HEK293 (cell line): ENCODE results near the gene LTV1.

Experiments used
- CTCF ChIA-PET: fragments of 350-600 bp; formaldehyde crosslinking; extraction: SDS; loops from one replicate; lab custom pipeline; 2021; ENCODE audit warnings: antibody characterized with exemption; lab: Yijun Ruan, JAX
- POLR2A ChIA-PET: fragments of 300-600 bp; formaldehyde crosslinking; extraction: SDS; loops from one replicate; lab custom pipeline; 2020; ENCODE audit warnings: antibody characterized with exemption, inconsistent platforms; lab: Yijun Ruan, JAX
- H3K27ac ChIP-seq: fragments of 200-500 bp; sonication (Bioruptor generic); 2 replicates; pipeline ENCODE4 v1.5.1; 2014; ENCODE audit warnings: low read depth, low read length, control low read depth, inconsistent platforms; ENCODE audit errors: extremely low read depth
- H3K36me3 ChIP-seq, 2 experiments: fragments of 200-500 bp in 1 of 2; sonication (Bioruptor generic) in 1 of 2; 1 replicate in 1 of 2; 2 replicates in 1 of 2; pipeline ENCODE4 v1.5.1; 2014 to 2017; ENCODE audit warnings: inconsistent platforms in 2 of 2, low read length in 2 of 2; ENCODE audit not compliant: control insufficient read depth in 2 of 2, insufficient read depth in 1 of 2
- H3K4me1 ChIP-seq: fragments of 200-500 bp; sonication (Bioruptor generic); 2 replicates; pipeline ENCODE4 v1.5.1; 2014; ENCODE audit warnings: mild to moderate bottlenecking, low read length, inconsistent platforms; ENCODE audit not compliant: control insufficient read depth, insufficient read depth
- H3K4me3 ChIP-seq: 2 replicates; pipeline ENCODE4 v1.5.1; 2011; ENCODE audit warnings: low read depth, mild to moderate bottlenecking, control low read depth, low read length, moderate library complexity
- H3K9me3 ChIP-seq: fragments of 200-500 bp; sonication (Bioruptor generic); 2 replicates; pipeline ENCODE4 v1.5.1; 2014; ENCODE audit warnings: low read depth, low read length, inconsistent platforms; ENCODE audit not compliant: control insufficient read depth, insufficient read depth
- BCL11B ChIP-seq: fragments of 450-650 bp; formaldehyde crosslinking; IDR thresholded peaks from 2 replicates; pipeline ENCODE4 v1.5.1; 2016; ENCODE audit warnings: low read depth, missing biosample characterization, missing genetic modification characterization
- GFI1B ChIP-seq: fragments of 450-650 bp; formaldehyde crosslinking; IDR thresholded peaks from 2 replicates; pipeline ENCODE4 v1.5.1; 2016; ENCODE audit warnings: missing biosample characterization, missing genetic modification characterization
- GLIS1 ChIP-seq: fragments of 450-650 bp; formaldehyde crosslinking; IDR thresholded peaks from 2 replicates; pipeline ENCODE4 v1.5.1; 2016; ENCODE audit warnings: missing biosample characterization, missing genetic modification characterization
- KLF7 ChIP-seq: fragments of 450-650 bp; formaldehyde crosslinking; IDR thresholded peaks from 2 replicates; pipeline ENCODE4 v1.5.1; 2016; ENCODE audit warnings: missing biosample characterization, missing genetic modification characterization, borderline replicate concordance
- OSR2 ChIP-seq: fragments of 450-650 bp; formaldehyde crosslinking; IDR thresholded peaks from 2 replicates; pipeline ENCODE4 v1.5.1; 2016; ENCODE audit warnings: missing biosample characterization, missing genetic modification characterization
- SCRT2 ChIP-seq: fragments of 450-650 bp; formaldehyde crosslinking; IDR thresholded peaks from 2 replicates; pipeline ENCODE4 v1.5.1; 2016; ENCODE audit warnings: missing biosample characterization, missing genetic modification characterization
- SETDB1 ChIP-seq: IDR thresholded peaks from one replicate; pipeline ENCODE4 v1.6.1; 2017; ENCODE audit warnings: mild to moderate bottlenecking, low read length, moderate library complexity, mixed read lengths; ENCODE audit not compliant: insufficient read length
- ZBTB1 ChIP-seq: fragments of 450-650 bp; formaldehyde crosslinking; IDR thresholded peaks from 2 replicates; pipeline ENCODE4 v1.5.1; 2016; ENCODE audit warnings: missing biosample characterization, missing genetic modification characterization
- ZNF10 ChIP-seq: fragments of 450-650 bp; formaldehyde crosslinking; IDR thresholded peaks from 2 replicates; pipeline ENCODE4 v1.5.1; 2017; ENCODE audit warnings: missing biosample characterization, missing genetic modification characterization
- ZNF211 ChIP-seq: fragments of 450-650 bp; formaldehyde crosslinking; IDR thresholded peaks from 2 replicates; pipeline ENCODE4 v1.5.1; 2016; ENCODE audit warnings: low read depth, missing biosample characterization, missing genetic modification characterization
- ZNF248 ChIP-seq: fragments of 450-650 bp; formaldehyde crosslinking; IDR thresholded peaks from 2 replicates; pipeline ENCODE4 v1.5.1; 2017; ENCODE audit warnings: missing biosample characterization, missing genetic modification characterization
- ZNF274 ChIP-seq, 2 experiments: fragments of 200-500 bp in 1 of 2; fragments of 450-650 bp in 1 of 2; sonication (Bioruptor generic) in 1 of 2; formaldehyde crosslinking in 1 of 2; IDR thresholded peaks; 2 replicates each; pipeline versions ENCODE4 v1.5.1 to v1.6.1; 2014 to 2016; ENCODE audit warnings: borderline replicate concordance in 1 of 2, inconsistent platforms in 1 of 2, low read length in 1 of 2, missing biosample characterization in 1 of 2, missing genetic modification characterization in 1 of 2
- ZNF423 ChIP-seq: fragments of 450-650 bp; formaldehyde crosslinking; IDR thresholded peaks from 2 replicates; pipeline ENCODE4 v1.5.1; 2016; ENCODE audit warnings: missing biosample characterization, missing genetic modification characterization
- ZNF510 ChIP-seq: fragments of 450-650 bp; formaldehyde crosslinking; IDR thresholded peaks from 2 replicates; pipeline ENCODE4 v1.5.1; 2018; ENCODE audit warnings: mild to moderate bottlenecking, missing genetic modification characterization, missing biosample characterization; ENCODE audit not compliant: insufficient replicate concordance
- ZNF514 ChIP-seq: fragments of 450-650 bp; formaldehyde crosslinking; IDR thresholded peaks from 2 replicates; pipeline ENCODE4 v1.5.1; 2016; ENCODE audit warnings: missing biosample characterization, missing genetic modification characterization
- ZNF623 ChIP-seq: fragments of 450-650 bp; formaldehyde crosslinking; IDR thresholded peaks from 2 replicates; pipeline ENCODE4 v1.5.1; 2016; ENCODE audit warnings: missing biosample characterization, missing genetic modification characterization
- ZNF626 ChIP-seq: fragments of 450-650 bp; sonication (Bioruptor Pico); formaldehyde crosslinking; IDR thresholded peaks from 2 replicates; pipeline ENCODE4 v1.5.1; 2018; ENCODE audit warnings: missing biosample characterization, missing genetic modification characterization, inconsistent platforms
- TF ChIP-seq, protein P1 (sequence below): fragments of 450-650 bp; formaldehyde crosslinking; IDR thresholded peaks from 2 replicates; pipeline ENCODE4; 2016; ENCODE audit warnings: missing biosample characterization, missing genetic modification characterization
- TF ChIP-seq, protein P2 (sequence below): fragments of 450-650 bp; formaldehyde crosslinking; IDR thresholded peaks from 2 replicates; pipeline ENCODE4 v1.5.1; 2016; ENCODE audit warnings: missing biosample characterization, missing genetic modification characterization
- TF ChIP-seq, protein P3 (sequence below): fragments of 450-650 bp; formaldehyde crosslinking; IDR thresholded peaks from 2 replicates; pipeline ENCODE4 v1.5.1; 2016; ENCODE audit warnings: missing biosample characterization, missing genetic modification characterization

The LTV1 gene

DNA sequence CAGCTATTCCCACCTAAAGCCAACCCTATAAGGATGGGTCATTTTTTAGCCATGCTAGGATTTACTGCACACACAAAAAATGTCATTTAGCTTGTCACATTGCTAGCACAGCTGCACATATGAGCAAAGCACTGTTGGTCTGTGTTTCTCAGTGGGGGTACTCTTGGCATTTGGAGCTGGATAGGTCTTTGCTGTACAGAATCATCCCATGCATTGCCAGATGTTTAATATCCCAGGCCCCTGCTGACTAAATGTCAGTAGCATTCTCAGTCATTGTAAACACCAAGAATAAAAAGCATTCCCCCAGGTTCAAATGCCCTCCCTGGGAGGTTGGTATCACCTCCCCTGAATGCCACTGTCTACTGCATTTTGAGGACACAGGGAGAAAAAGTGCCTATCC lies 14.6 kb upstream of the LTV1 start:
- Histone ChIP-seq H3K4me1 (no peaks in the 10 kb centered on the region), H3K36me3 (no peaks in the 10 kb centered on the region), H3K27ac (no peak overlapping the region), H3K9me3 (no peaks in the 10 kb centered on the region), H3K4me3 (no peak overlapping the region)
- TF ChIP-seq ZNF623 (tag by site-specific recombination) (no peak), GLIS1 (tag by site-specific recombination) (peak; percentile 86), ZNF274 (IDR thresholded peaks at IDR 0.05; ENCODE audit: low read length) (no peak), ZNF274 (tag by site-specific recombination; IDR thresholded peaks at IDR 0.05; ENCODE audit: borderline replicate concordance) (no peak)
- CTCF ChIA-PET = no interaction called here
- POLR2A ChIA-PET = interaction anchor here (1.2 kb wide), 1 partner anchor 14 kb away, joined by 3 read pairs; the partner anchor contains the start of gene LTV1

DNA sequence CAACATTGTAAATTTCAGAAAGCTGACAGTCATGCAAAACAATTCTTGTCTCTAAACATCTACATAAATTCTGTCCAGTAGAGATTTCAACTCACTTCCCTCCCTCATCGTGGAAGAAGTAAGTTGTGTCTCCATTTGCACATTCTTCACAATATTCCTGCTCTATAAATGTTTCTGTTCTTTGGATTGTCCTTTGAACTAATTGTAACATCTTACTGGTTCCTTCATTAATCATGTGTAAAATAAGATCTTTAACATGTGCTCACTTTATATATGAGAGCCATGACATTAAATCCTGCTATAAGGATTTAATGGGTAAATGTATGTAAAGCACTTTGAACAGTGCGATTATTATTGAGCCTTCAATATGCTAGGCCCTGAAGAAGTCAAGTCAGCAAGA lies 7.0 kb upstream of the LTV1 start:
- POLR2A ChIA-PET = interaction anchor here (1.1 kb wide), 1 partner anchor 325 kb away, joined by 3 read pairs; the partner anchor contains the start of gene FUCA2
- peak; percentile 98 for TF ChIP-seq ZNF510
- TF ChIP-seq, protein P1, sequence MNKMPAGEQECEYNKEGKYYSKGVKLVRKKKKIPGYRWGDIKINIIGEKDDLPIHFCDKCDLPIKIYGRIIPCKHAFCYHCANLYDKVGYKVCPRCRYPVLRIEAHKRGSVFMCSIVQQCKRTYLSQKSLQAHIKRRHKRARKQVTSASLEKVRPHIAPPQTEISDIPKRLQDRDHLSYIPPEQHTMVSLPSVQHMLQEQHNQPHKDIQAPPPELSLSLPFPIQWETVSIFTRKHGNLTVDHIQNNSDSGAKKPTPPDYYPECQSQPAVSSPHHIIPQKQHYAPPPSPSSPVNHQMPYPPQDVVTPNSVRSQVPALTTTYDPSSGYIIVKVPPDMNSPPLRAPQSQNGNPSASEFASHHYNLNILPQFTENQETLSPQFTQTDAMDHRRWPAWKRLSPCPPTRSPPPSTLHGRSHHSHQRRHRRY (tag by site-specific recombination) = no peak
- no peaks in the 10 kb centered on the region for H3K9me3 ChIP-seq
- CTCF ChIA-PET = no interaction called here
- H3K4me3 ChIP-seq = no peak overlapping the region
- no peak overlapping the region for H3K27ac ChIP-seq
- no peaks in the 10 kb centered on the region for H3K36me3 ChIP-seq
- H3K4me1 ChIP-seq = no peaks in the 10 kb centered on the region

DNA sequence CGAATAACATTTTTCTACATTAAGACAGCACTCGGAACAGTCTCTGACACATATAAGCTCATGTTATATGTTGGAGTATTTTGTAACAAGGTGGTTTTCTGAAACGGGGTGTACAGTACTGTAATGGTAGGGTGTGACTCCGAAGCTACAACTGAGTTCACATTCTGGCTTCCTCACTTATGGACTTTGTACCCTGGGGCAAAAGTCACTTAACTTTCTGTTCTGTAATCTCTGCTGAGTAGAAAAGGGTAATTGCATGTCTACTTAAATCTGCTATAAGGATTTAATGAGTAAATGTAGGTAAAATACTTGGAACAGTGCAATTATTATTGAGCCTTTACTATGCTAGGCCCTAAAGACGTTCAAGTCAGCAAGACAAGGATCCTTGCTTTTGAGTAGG lies 4.7 kb upstream of the LTV1 start:
- ChIA-PET CTCF (interaction anchor here (1.1 kb wide), 1 partner anchor 9 kb away, joined by 3 read pairs; no protein-coding TSS in a partner anchor), POLR2A (interaction anchor here (0.6 kb wide), 1 partner anchor 1431 kb away, joined by 3 read pairs; no protein-coding TSS in a partner anchor)
- H3K4me3 ChIP-seq = no peak overlapping the region
- no peak overlapping the region for H3K27ac ChIP-seq
- no peaks in the 10 kb centered on the region for H3K36me3 ChIP-seq
- TF ChIP-seq BCL11B (tag by site-specific recombination) (no peak), SETDB1 (no peak), ZNF248 (no peak), SCRT2 (tag by site-specific recombination) (no peak), GFI1B (tag by site-specific recombination) (no peak), ZBTB1 (no peak), ZNF514 (tag by site-specific recombination) (no peak), KLF7 (tag by site-specific recombination) (no peak), ZNF626 (no peak), ZNF10 (tag by site-specific recombination) (no peak)
- TF ChIP-seq, protein P2, sequence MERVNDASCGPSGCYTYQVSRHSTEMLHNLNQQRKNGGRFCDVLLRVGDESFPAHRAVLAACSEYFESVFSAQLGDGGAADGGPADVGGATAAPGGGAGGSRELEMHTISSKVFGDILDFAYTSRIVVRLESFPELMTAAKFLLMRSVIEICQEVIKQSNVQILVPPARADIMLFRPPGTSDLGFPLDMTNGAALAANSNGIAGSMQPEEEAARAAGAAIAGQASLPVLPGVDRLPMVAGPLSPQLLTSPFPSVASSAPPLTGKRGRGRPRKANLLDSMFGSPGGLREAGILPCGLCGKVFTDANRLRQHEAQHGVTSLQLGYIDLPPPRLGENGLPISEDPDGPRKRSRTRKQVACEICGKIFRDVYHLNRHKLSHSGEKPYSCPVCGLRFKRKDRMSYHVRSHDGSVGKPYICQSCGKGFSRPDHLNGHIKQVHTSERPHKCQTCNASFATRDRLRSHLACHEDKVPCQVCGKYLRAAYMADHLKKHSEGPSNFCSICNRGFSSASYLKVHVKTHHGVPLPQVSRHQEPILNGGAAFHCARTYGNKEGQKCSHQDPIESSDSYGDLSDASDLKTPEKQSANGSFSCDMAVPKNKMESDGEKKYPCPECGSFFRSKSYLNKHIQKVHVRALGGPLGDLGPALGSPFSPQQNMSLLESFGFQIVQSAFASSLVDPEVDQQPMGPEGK (tag by site-specific recombination) = no peak
- no peaks in the 10 kb centered on the region for H3K4me1 ChIP-seq
- no peaks in the 10 kb centered on the region for H3K9me3 ChIP-seq

DNA sequence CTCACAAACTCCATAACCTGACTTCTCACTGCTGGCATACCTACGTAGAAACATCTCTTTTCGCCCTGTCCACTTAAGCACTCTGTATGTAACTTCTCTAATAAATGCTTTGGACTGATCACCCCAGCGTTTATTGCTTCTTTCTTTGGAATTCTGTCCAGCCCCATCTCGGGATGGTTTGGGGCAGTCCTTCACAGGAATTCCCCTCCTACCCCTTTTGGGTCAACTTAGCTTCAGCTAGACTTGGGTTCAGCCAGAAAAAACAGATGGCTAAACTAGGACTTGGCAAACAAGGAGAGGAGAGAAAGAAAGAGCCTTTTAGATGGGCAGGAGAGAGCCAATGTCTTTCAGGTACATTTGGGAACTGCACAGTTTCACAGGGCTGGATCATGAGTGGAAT lies 3.9 kb upstream of the LTV1 start:
- POLR2A ChIA-PET = no interaction called here
- CTCF ChIA-PET = no interaction called here
- Histone ChIP-seq H3K36me3 (peaks cover 0 to 1% of the 10 kb centered on the region in 2 experiments; a peak in 1 of 3 replicates), H3K9me3 (no peaks in the 10 kb centered on the region), H3K27ac (no peak overlapping the region), H3K4me1 (no peaks in the 10 kb centered on the region), H3K4me3 (no peak overlapping the region)
- TF ChIP-seq ZNF211 (tag by site-specific recombination) (no peak), OSR2 (tag by site-specific recombination) (no peak), ZNF423 (tag by site-specific recombination) (no peak)
- TF ChIP-seq, protein P3, sequence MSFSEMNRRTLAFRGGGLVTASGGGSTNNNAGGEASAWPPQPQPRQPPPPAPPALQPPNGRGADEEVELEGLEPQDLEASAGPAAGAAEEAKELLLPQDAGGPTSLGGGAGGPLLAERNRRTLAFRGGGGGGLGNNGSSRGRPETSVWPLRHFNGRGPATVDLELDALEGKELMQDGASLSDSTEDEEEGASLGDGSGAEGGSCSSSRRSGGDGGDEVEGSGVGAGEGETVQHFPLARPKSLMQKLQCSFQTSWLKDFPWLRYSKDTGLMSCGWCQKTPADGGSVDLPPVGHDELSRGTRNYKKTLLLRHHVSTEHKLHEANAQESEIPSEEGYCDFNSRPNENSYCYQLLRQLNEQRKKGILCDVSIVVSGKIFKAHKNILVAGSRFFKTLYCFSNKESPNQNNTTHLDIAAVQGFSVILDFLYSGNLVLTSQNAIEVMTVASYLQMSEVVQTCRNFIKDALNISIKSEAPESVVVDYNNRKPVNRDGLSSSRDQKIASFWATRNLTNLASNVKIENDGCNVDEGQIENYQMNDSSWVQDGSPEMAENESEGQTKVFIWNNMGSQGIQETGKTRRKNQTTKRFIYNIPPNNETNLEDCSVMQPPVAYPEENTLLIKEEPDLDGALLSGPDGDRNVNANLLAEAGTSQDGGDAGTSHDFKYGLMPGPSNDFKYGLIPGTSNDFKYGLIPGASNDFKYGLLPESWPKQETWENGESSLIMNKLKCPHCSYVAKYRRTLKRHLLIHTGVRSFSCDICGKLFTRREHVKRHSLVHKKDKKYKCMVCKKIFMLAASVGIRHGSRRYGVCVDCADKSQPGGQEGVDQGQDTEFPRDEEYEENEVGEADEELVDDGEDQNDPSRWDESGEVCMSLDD = no peak
